ENCODE measurements around the gene TXNDC16.

Gene TXNDC16

DNA sequence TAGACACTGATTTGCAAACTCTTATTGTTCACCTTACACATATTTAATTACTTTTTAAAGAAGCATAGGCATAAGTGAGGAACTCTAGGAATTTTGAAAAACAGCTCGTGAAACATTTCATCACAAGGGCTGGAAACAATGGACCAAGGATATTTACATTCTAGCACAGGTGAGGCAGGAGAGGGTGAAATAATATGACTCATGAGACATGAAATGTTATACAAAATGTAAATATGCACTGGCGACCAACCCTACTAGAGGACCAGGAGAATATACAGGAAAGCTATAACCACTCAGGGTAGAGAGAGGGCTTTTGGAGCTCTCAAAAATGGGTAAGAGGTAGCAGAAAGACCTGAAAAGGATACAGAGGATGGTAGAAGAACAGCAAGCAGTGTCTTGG lies 122.9 kb downstream of the TXNDC16 start:
- in situ Hi-C loops (cut with HindIII; ENCODE audit: low sequenced_read_pairs) = no loop called here
- no peak overlapping the region for H3K4me3 ChIP-seq (ENCODE audit: low read depth, low read length)
- TF ChIP-seq, protein P1, sequence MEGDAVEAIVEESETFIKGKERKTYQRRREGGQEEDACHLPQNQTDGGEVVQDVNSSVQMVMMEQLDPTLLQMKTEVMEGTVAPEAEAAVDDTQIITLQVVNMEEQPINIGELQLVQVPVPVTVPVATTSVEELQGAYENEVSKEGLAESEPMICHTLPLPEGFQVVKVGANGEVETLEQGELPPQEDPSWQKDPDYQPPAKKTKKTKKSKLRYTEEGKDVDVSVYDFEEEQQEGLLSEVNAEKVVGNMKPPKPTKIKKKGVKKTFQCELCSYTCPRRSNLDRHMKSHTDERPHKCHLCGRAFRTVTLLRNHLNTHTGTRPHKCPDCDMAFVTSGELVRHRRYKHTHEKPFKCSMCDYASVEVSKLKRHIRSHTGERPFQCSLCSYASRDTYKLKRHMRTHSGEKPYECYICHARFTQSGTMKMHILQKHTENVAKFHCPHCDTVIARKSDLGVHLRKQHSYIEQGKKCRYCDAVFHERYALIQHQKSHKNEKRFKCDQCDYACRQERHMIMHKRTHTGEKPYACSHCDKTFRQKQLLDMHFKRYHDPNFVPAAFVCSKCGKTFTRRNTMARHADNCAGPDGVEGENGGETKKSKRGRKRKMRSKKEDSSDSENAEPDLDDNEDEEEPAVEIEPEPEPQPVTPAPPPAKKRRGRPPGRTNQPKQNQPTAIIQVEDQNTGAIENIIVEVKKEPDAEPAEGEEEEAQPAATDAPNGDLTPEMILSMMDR (IDR thresholded peaks at IDR 0.05; ENCODE audit: low read depth, low read length, missing control alignments) = no peak
- DNase-seq (ENCODE audit: low read depth) = no peak

DNA sequence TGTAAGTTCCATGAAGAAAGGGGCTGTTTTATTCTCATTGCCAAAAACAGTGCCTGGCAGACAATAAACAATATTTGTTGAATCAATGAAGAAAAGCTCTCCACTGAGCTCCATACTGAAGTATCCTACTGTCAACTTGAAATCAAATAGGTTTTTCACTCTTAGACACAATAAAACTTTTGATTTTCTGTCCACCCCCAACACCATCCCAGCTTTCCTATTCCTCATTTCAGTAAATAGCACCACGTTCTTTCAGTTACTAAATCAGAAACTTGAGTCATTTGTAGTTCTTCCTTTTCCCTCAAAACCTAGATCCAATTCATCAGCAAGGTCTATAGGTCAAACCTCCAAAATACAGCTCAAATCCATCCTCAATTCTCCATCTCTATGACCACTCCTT lies 124.8 kb downstream of the TXNDC16 start:
- H3K4me3 ChIP-seq (ENCODE audit: low read depth, low read length) = no peak overlapping the region
- DNase-seq (ENCODE audit: low read depth) = no peak
- TF ChIP-seq, protein P1 (IDR thresholded peaks at IDR 0.05; ENCODE audit: low read depth, low read length, missing control alignments) = no peak
- in situ Hi-C loops (cut with HindIII; ENCODE audit: low sequenced_read_pairs) = no loop called here

DNA sequence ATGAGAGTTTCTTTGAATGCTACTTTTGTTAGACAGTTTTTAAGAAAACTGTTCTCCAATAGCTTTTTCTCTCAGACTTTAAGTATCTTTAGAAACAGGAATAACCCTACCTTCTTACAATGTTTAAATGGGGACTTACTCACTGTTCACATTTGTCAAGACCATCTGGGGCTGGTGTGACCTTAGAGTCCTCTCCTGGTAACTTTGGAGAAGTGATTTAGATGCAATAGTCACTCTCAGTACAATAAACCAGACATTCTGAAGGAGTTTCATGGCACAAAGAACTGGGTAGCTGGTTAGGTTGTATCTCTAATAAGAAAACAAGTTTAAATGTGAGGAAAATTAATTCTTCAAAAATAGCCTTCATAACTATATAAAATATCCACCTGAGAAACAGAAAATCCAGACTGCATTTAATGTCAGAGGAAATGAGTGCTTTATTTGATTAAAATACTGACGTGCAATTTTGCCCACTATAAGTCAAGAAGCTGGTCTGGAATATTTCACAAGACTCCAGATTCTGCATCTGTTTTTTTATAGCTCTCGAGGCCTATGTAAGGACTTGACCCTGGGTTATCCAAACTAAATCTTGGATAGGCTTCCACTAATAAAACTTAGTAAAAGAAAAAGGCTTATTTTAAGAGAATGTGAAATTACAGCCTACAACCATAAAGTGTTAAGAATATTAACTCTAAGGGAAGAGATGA lies 129.5 kb downstream of the TXNDC16 start:
- no peak overlapping the region for H3K4me3 ChIP-seq (ENCODE audit: low read depth, low read length)
- in situ Hi-C loops (cut with HindIII; ENCODE audit: low sequenced_read_pairs) = no loop called here
- DNase-seq (ENCODE audit: low read depth) = no peak
- TF ChIP-seq, protein P1 (IDR thresholded peaks at IDR 0.05; ENCODE audit: low read depth, low read length, missing control alignments) = no peak

DNA sequence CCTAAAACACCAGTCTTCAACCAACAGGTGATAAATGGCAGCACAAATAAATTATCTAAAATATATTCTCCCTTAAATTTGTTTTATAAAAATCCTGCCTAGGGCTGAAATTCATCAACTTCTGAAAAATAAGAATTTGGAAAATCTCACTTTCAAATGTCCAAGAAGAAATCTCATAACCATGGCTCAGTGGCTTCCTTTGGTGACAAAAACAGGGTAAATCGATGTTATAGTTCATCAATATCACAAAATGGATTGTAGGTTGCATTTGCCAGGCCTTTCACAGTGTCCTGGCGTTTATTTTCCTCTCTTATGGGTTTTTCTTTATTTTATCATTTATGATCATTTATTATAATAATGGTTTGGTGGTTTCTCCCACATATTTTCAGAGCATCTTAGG lies 135.2 kb downstream of the TXNDC16 start:
- TF ChIP-seq, protein P1 (IDR thresholded peaks at IDR 0.05; ENCODE audit: low read depth, low read length, missing control alignments) = no peak
- no peak for DNase-seq (ENCODE audit: low read depth)
- in situ Hi-C loops (cut with HindIII; ENCODE audit: low sequenced_read_pairs) = no loop called here
- H3K4me3 ChIP-seq (ENCODE audit: low read depth, low read length) = no peak overlapping the region

DNA sequence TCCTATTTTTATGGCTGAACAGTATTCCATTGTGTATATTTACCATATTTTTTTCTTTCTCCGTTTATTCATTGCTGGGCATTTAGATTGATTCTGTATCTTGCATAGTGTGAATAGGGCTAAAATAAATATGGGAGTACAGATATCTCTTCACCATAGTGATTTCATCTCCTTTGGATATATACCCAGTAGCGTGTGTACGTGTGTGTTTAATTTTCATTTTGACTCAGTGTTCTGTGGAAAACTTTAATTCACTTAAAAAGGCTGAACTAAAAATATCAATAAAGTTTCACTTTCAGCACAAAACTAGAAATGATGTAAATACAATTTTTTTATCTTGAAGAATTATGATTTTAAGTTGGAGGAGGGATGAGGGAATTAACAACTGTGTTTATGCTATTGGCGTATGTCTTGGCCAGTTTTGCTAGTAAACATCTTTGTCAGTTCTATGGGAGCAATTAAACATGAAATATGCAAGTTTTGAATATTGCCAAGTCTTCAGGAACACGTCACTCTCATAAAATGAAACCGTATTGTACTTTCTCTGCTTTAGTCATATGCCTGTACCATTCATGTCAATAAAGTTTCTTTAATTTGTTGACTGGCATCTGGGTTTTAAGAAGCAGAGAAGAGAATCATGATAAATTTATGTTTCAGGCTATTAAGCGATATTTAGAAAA lies 138.4 kb downstream of the TXNDC16 start:
- in situ Hi-C loops (cut with HindIII; ENCODE audit: low sequenced_read_pairs) = no loop called here
- DNase-seq (ENCODE audit: low read depth) = no peak
- TF ChIP-seq, protein P1 (IDR thresholded peaks at IDR 0.05; ENCODE audit: low read depth, low read length, missing control alignments) = no peak
- H3K4me3 ChIP-seq (ENCODE audit: low read depth, low read length) = no peak overlapping the region

DNA sequence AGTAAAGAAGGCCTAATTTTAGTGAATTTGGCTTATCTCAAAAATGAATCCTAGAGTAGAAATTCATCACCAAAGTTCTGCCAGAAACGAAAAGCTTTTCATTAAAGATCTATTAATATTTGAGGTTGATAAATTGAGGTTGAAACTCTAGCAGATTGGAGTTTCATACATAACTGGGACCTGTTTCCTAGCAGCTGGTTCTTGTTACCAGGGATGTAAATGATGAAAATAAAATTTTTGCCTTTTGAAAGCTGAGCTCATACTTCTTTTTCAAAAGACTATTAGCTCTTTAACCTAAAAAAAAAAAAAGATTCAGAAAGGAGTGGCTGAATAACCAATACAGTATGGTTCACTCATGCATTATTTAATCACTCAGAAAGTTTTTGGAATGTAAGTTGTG lies 139.9 kb downstream of the TXNDC16 start:
- no peak overlapping the region for H3K4me3 ChIP-seq (ENCODE audit: low read depth, low read length)
- DNase-seq (ENCODE audit: low read depth) = no peak
- in situ Hi-C loops (cut with HindIII; ENCODE audit: low sequenced_read_pairs) = no loop called here
- TF ChIP-seq, protein P1 (IDR thresholded peaks at IDR 0.05; ENCODE audit: low read depth, low read length, missing control alignments) = no peak

All from astrocyte of the cerebellum (primary cell).